ENCODE results near the gene ERGIC1. TPM values are rescaled to one million over a fixed set of nuclear protein-coding genes. Genes with fewer than 3 reads are reported as not detected.
A peak's percentile ranks its signal among the peaks of the same experiment; 100 is the strongest.

ERGIC1 gene
- total RNA-seq, 2 donors from 2014 or later, result 46.5 to 93.1 TPM

DNA sequence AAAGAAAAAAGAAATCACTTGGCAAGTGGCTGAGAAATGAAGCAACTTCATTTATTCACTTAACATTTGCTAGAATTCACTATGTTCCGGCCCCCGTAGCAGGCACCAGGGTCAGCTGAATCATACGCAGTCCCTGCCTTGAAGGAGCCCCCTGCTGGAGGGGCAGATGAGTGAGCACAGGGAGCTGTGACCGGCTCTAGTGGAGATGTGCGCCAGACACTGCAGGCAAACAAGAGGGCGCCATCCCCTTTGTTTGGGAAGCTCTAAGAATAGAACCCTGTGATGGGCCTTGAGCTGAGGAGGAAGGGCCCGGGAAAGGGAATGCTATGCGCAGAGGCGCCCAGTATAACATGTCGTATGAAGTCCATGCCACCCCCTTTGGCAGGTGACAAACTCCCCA, 105.0 kb downstream of the ERGIC1 start:
- WGBS, 2 donors, result 75 to 80% methylated on average over 10 of the region's 10 CpGs
- ATAC-seq (no peak), DNase-seq (peak in 1 of 4 donors; percentile 30)
- Histone ChIP-seq H3K27me3 (no peaks in the 10 kb centered on the region), H3K4me1 (no peaks in the 10 kb centered on the region), H3K36me3 (replicated peaks in 1 of 2; ENCODE audit: insufficient read depth in 1 of 2, low read depth in 2 of 2) (peaks cover 0 to 7% of the 10 kb centered on the region in 2 donors), H3K9me3 (no peaks in the 10 kb centered on the region), H3K4me3 (no peak overlapping the region), H3K27ac (no peak overlapping the region)
- intact Hi-C loops (cut with DNase I), result no loop called here
- TF ChIP-seq, protein P1, sequence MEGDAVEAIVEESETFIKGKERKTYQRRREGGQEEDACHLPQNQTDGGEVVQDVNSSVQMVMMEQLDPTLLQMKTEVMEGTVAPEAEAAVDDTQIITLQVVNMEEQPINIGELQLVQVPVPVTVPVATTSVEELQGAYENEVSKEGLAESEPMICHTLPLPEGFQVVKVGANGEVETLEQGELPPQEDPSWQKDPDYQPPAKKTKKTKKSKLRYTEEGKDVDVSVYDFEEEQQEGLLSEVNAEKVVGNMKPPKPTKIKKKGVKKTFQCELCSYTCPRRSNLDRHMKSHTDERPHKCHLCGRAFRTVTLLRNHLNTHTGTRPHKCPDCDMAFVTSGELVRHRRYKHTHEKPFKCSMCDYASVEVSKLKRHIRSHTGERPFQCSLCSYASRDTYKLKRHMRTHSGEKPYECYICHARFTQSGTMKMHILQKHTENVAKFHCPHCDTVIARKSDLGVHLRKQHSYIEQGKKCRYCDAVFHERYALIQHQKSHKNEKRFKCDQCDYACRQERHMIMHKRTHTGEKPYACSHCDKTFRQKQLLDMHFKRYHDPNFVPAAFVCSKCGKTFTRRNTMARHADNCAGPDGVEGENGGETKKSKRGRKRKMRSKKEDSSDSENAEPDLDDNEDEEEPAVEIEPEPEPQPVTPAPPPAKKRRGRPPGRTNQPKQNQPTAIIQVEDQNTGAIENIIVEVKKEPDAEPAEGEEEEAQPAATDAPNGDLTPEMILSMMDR (IDR thresholded peaks at IDR 0.05), result peak in 3 of 7 experiments; percentile 6 to 26 (median 9)
- TF ChIP-seq POLR2A (IDR thresholded peaks at IDR 0.05), result no peak

- intact Hi-C loops (cut with DNase I), result no loop called here
- H3K4me1 ChIP-seq, result no peaks in the 10 kb centered on the region
- no peak overlapping the region for H3K4me3 ChIP-seq
- DNase-seq (peak in 2 of 4 donors; percentile 20 to 22), ATAC-seq (no peak)
- H3K36me3 ChIP-seq (replicated peaks in 1 of 2; ENCODE audit: insufficient read depth in 1 of 2, low read depth in 2 of 2), result peaks cover 0 to 8% of the 10 kb centered on the region in 2 donors
- no peaks in the 10 kb centered on the region for H3K9me3 ChIP-seq
- H3K27ac ChIP-seq, result no peak overlapping the region
- 79 to 82% methylated on average over 12 to 14 of the region's 16 CpGs for WGBS, 2 donors
- no peak for TF ChIP-seq POLR2A (IDR thresholded peaks at IDR 0.05)
- TF ChIP-seq, protein P1 (IDR thresholded peaks at IDR 0.05), result no peak
- H3K27me3 ChIP-seq, result no peaks in the 10 kb centered on the region
Observed at GRCh38 chr5:172939611-172940267, 105.7 kb downstream of the ERGIC1 start.

- TF ChIP-seq POLR2A (IDR thresholded peaks at IDR 0.05), result no peak
- TF ChIP-seq, protein P1 (IDR thresholded peaks at IDR 0.05), result no peak
- intact Hi-C loops (cut with DNase I), result no loop called here
- WGBS, 2 donors, result 89 to 90% methylated on average over 10 to 15 of the region's 15 CpGs
- Histone ChIP-seq H3K27ac (no peak overlapping the region), H3K4me1 (no peaks in the 10 kb centered on the region), H3K4me3 (no peak overlapping the region), H3K27me3 (no peaks in the 10 kb centered on the region), H3K9me3 (no peaks in the 10 kb centered on the region), H3K36me3 (replicated peaks in 1 of 2; ENCODE audit: insufficient read depth in 1 of 2, low read depth in 2 of 2) (peaks cover 0 to 7% of the 10 kb centered on the region in 2 donors)
- ATAC-seq, result no peak
- no peak for DNase-seq
Observed at GRCh38 chr5:172940268-172941066, 106.4 kb downstream of the ERGIC1 start.

DNA sequence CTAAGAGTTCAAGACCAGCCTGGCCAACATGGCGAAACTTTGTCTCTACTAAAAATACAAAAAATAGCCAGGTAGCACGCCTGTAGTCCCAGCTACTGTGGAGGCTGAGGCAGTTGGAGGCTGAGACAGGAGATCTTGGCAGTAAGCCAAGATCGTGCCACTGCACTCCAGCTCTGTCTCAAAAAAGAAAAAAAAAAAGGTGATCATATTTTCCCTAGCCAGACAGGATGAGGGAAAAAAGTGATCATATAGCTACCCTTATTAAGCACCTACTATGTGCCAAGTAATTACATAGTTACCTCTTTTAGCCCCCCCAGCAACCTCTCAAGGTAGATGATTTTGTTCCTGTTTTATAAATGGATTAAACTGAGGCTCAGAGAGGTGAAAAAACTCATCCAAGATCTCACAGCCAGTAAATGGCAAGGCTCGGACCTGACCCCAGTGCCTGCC, 107.0 kb downstream of the ERGIC1 start:
- H3K9me3 ChIP-seq, result no peaks in the 10 kb centered on the region
- no peak for DNase-seq
- H3K27me3 ChIP-seq, result no peaks in the 10 kb centered on the region
- H3K4me3 ChIP-seq, result no peak overlapping the region
- H3K36me3 ChIP-seq (replicated peaks in 1 of 2; ENCODE audit: insufficient read depth in 1 of 2, low read depth in 2 of 2), result peaks cover 0 to 7% of the 10 kb centered on the region in 2 donors
- no peaks in the 10 kb centered on the region for H3K4me1 ChIP-seq
- WGBS, 2 donors, result 49 to 52% methylated on average over 4 of the region's 4 CpGs
- no peak for TF ChIP-seq POLR2A (IDR thresholded peaks at IDR 0.05)
- TF ChIP-seq, protein P1 (IDR thresholded peaks at IDR 0.05), result no peak
- intact Hi-C loops (cut with DNase I), result no loop called here
- H3K27ac ChIP-seq, result no peak overlapping the region
- ATAC-seq, result no peak

Measured in body of pancreas (tissue), 4 donors.